ENCODE measurements around the gene PLAAT3. TPM values are rescaled to one million over a fixed set of nuclear protein-coding genes. Genes with fewer than 3 reads are reported as not detected.
"Not testable (repeated sequence)": the region's sequence is repeated elsewhere in the genome, so short reads cannot be mapped to it uniquely, and the experiment has no call there.

PLAAT3 gene
- total RNA-seq, 1 donor from 2014 or later: 19.8 TPM

- Histone ChIP-seq H3K9ac (ENCODE audit: low read depth in 1 of 3, low read length in 3 of 3) (no peak overlapping the region), H3K4me3 (ENCODE audit: low read length in 3 of 3) (no peak overlapping the region), H3K27ac (ENCODE audit: low read depth, low read length) (no peak overlapping the region), H3K4me1 (ENCODE audit: control insufficient read depth in 3 of 3, insufficient read depth in 3 of 3, low read length in 3 of 3) (peaks cover 4 to 7% (median 5%) of the 10 kb centered on the region in 3 donors), H3K9me3 (ENCODE audit: control insufficient read depth in 3 of 3, low read length in 3 of 3) (no peaks in the 10 kb centered on the region), H3K36me3 (ENCODE audit: control insufficient read depth in 3 of 3, insufficient read depth in 3 of 3, low read length in 3 of 3) (peaks cover 0 to 12% (median 0%) of the 10 kb centered on the region in 3 donors), H3K27me3 (ENCODE audit: control insufficient read depth in 3 of 3, insufficient read depth in 3 of 3, low read length in 3 of 3) (no peaks in the 10 kb centered on the region)
Observed at GRCh38 chr11:63547061-63547460, 67.2 kb downstream of the PLAAT3 start.

- Histone ChIP-seq H3K36me3 (ENCODE audit: control insufficient read depth in 3 of 3, insufficient read depth in 3 of 3, low read length in 3 of 3) (peaks cover 0 to 12% (median 0%) of the 10 kb centered on the region in 3 donors), H3K9me3 (ENCODE audit: control insufficient read depth in 3 of 3, low read length in 3 of 3) (no peaks in the 10 kb centered on the region), H3K27ac (ENCODE audit: low read depth, low read length) (no peak overlapping the region), H3K27me3 (ENCODE audit: control insufficient read depth in 3 of 3, insufficient read depth in 3 of 3, low read length in 3 of 3) (no peaks in the 10 kb centered on the region), H3K4me1 (ENCODE audit: control insufficient read depth in 3 of 3, insufficient read depth in 3 of 3, low read length in 3 of 3) (peaks cover 0 to 2% (median 0%) of the 10 kb centered on the region in 3 donors), H3K9ac (ENCODE audit: low read depth in 1 of 3, low read length in 3 of 3) (no peak overlapping the region), H3K4me3 (ENCODE audit: low read length in 3 of 3) (no peak overlapping the region)
Observed at GRCh38 chr11:63543711-63544110, 70.5 kb downstream of the PLAAT3 start.

GRCh38 chr11:63542506-63542905 is 71.7 kb downstream of the PLAAT3 start:
- not testable (repeated sequence) for H3K27me3 ChIP-seq (ENCODE audit: control insufficient read depth in 3 of 3, insufficient read depth in 3 of 3, low read length in 3 of 3); H3K27ac ChIP-seq (ENCODE audit: low read depth, low read length); H3K4me3 ChIP-seq (ENCODE audit: low read length in 3 of 3); H3K9ac ChIP-seq (ENCODE audit: low read depth in 1 of 3, low read length in 3 of 3); H3K9me3 ChIP-seq (ENCODE audit: control insufficient read depth in 3 of 3, low read length in 3 of 3)
- Histone ChIP-seq H3K36me3 (ENCODE audit: control insufficient read depth in 3 of 3, insufficient read depth in 3 of 3, low read length in 3 of 3) (peaks cover 0 to 12% (median 0%) of the 10 kb centered on the region in 3 donors), H3K4me1 (ENCODE audit: control insufficient read depth in 3 of 3, insufficient read depth in 3 of 3, low read length in 3 of 3) (peaks cover 10 to 14% (median 11%) of the 10 kb centered on the region in 3 donors)

- no peaks in the 10 kb centered on the region for H3K27me3 ChIP-seq (ENCODE audit: control insufficient read depth in 3 of 3, insufficient read depth in 3 of 3, low read length in 3 of 3)
- no peaks in the 10 kb centered on the region for H3K9me3 ChIP-seq (ENCODE audit: control insufficient read depth in 3 of 3, low read length in 3 of 3)
- H3K36me3 ChIP-seq (ENCODE audit: control insufficient read depth in 3 of 3, insufficient read depth in 3 of 3, low read length in 3 of 3): no peaks in the 10 kb centered on the region
- peak overlapping the region; percentile 69 to 81 (median 80) for H3K9ac ChIP-seq (ENCODE audit: low read depth in 1 of 3, low read length in 3 of 3)
- H3K27ac ChIP-seq (ENCODE audit: low read depth, low read length): peak overlapping the region; percentile 88
- H3K4me3 ChIP-seq (ENCODE audit: low read length in 3 of 3): peak overlapping the region; percentile 71 to 82 (median 78)
- H3K4me1 ChIP-seq (ENCODE audit: control insufficient read depth in 3 of 3, insufficient read depth in 3 of 3, low read length in 3 of 3): peaks cover 18 to 28% (median 24%) of the 10 kb centered on the region in 3 donors
Observed at GRCh38 chr11:63537293-63538101, 76.7 kb downstream of the PLAAT3 start.

- no peaks in the 10 kb centered on the region for H3K27me3 ChIP-seq (ENCODE audit: control insufficient read depth in 3 of 3, insufficient read depth in 3 of 3, low read length in 3 of 3)
- H3K36me3 ChIP-seq (ENCODE audit: control insufficient read depth in 3 of 3, insufficient read depth in 3 of 3, low read length in 3 of 3): no peaks in the 10 kb centered on the region
- no peaks in the 10 kb centered on the region for H3K9me3 ChIP-seq (ENCODE audit: control insufficient read depth in 3 of 3, low read length in 3 of 3)
- H3K4me1 ChIP-seq (ENCODE audit: control insufficient read depth in 3 of 3, insufficient read depth in 3 of 3, low read length in 3 of 3): peaks cover 18 to 28% (median 24%) of the 10 kb centered on the region in 3 donors
- H3K4me3 ChIP-seq (ENCODE audit: low read length in 3 of 3): peak within 1 kb of the TSS; percentile 71 to 82 (median 78)
- H3K27ac ChIP-seq (ENCODE audit: low read depth, low read length): peak within 1 kb of the TSS; percentile 88
- H3K9ac ChIP-seq (ENCODE audit: low read depth in 1 of 3, low read length in 3 of 3): peak within 1 kb of the TSS; percentile 69 to 81 (median 80)
Observed at GRCh38 chr11:63536669-63537292, 77.5 kb downstream of the PLAAT3 start, which contains the start of gene PLAAT4. Gene PLAAT4 (plus strand): TSS chr11:63536808. CDS start chr11:63536869, 61 bp downstream.

- Histone ChIP-seq H3K9ac (ENCODE audit: low read depth in 1 of 3, low read length in 3 of 3) (no peak overlapping the region), H3K36me3 (ENCODE audit: control insufficient read depth in 3 of 3, insufficient read depth in 3 of 3, low read length in 3 of 3) (no peaks in the 10 kb centered on the region), H3K9me3 (ENCODE audit: control insufficient read depth in 3 of 3, low read length in 3 of 3) (no peaks in the 10 kb centered on the region), H3K27ac (ENCODE audit: low read depth, low read length) (no peak overlapping the region), H3K27me3 (ENCODE audit: control insufficient read depth in 3 of 3, insufficient read depth in 3 of 3, low read length in 3 of 3) (no peaks in the 10 kb centered on the region), H3K4me3 (ENCODE audit: low read length in 3 of 3) (no peak overlapping the region), H3K4me1 (ENCODE audit: control insufficient read depth in 3 of 3, insufficient read depth in 3 of 3, low read length in 3 of 3) (peaks cover 18 to 28% (median 24%) of the 10 kb centered on the region in 3 donors)
Observed at GRCh38 chr11:63535734-63536133, 78.5 kb downstream of the PLAAT3 start.

- H3K4me1 ChIP-seq (ENCODE audit: control insufficient read depth in 3 of 3, insufficient read depth in 3 of 3, low read length in 3 of 3): peaks cover 18 to 28% (median 24%) of the 10 kb centered on the region in 3 donors
- no peak overlapping the region for H3K27ac ChIP-seq (ENCODE audit: low read depth, low read length)
Observed at GRCh38 chr11:63534895-63535461, 79.3 kb downstream of the PLAAT3 start.

GRCh38 chr11:63534076-63534475 is 80.2 kb downstream of the PLAAT3 start:
- no peak overlapping the region for H3K9ac ChIP-seq (ENCODE audit: low read depth in 1 of 3, low read length in 3 of 3)
- H3K27ac ChIP-seq (ENCODE audit: low read depth, low read length): no peak overlapping the region
- peaks cover 18 to 28% (median 24%) of the 10 kb centered on the region in 3 donors for H3K4me1 ChIP-seq (ENCODE audit: control insufficient read depth in 3 of 3, insufficient read depth in 3 of 3, low read length in 3 of 3)
- H3K36me3 ChIP-seq (ENCODE audit: control insufficient read depth in 3 of 3, insufficient read depth in 3 of 3, low read length in 3 of 3): no peaks in the 10 kb centered on the region
- no peaks in the 10 kb centered on the region for H3K27me3 ChIP-seq (ENCODE audit: control insufficient read depth in 3 of 3, insufficient read depth in 3 of 3, low read length in 3 of 3)
- H3K9me3 ChIP-seq (ENCODE audit: control insufficient read depth in 3 of 3, low read length in 3 of 3): no peaks in the 10 kb centered on the region
- no peak overlapping the region for H3K4me3 ChIP-seq (ENCODE audit: low read length in 3 of 3)

More at GRCh38 chr11:63534895-63535461, 79.3 kb downstream of the PLAAT3 start:
- Histone ChIP-seq H3K36me3 (ENCODE audit: control insufficient read depth in 3 of 3, insufficient read depth in 3 of 3, low read length in 3 of 3) (no peaks in the 10 kb centered on the region), H3K9me3 (ENCODE audit: control insufficient read depth in 3 of 3, low read length in 3 of 3) (no peaks in the 10 kb centered on the region), H3K4me3 (ENCODE audit: low read length in 3 of 3) (no peak overlapping the region), H3K27me3 (ENCODE audit: control insufficient read depth in 3 of 3, insufficient read depth in 3 of 3, low read length in 3 of 3) (no peaks in the 10 kb centered on the region), H3K9ac (ENCODE audit: low read depth in 1 of 3, low read length in 3 of 3) (no peak overlapping the region)

- no peaks in the 10 kb centered on the region for H3K9me3 ChIP-seq (ENCODE audit: control insufficient read depth in 3 of 3, low read length in 3 of 3)
- H3K27me3 ChIP-seq (ENCODE audit: control insufficient read depth in 3 of 3, insufficient read depth in 3 of 3, low read length in 3 of 3): no peaks in the 10 kb centered on the region
- H3K36me3 ChIP-seq (ENCODE audit: control insufficient read depth in 3 of 3, insufficient read depth in 3 of 3, low read length in 3 of 3): no peaks in the 10 kb centered on the region
- no peak overlapping the region for H3K27ac ChIP-seq (ENCODE audit: low read depth, low read length)
- peaks cover 12 to 18% (median 18%) of the 10 kb centered on the region in 3 donors for H3K4me1 ChIP-seq (ENCODE audit: control insufficient read depth in 3 of 3, insufficient read depth in 3 of 3, low read length in 3 of 3)
- no peak overlapping the region for H3K4me3 ChIP-seq (ENCODE audit: low read length in 3 of 3)
- no peak overlapping the region for H3K9ac ChIP-seq (ENCODE audit: low read depth in 1 of 3, low read length in 3 of 3)
Observed at GRCh38 chr11:63532799-63533475, 81.3 kb downstream of the PLAAT3 start.
